MG63 (cell line): ENCODE results near the gene MAD1L1. TPM values are rescaled to one million over a fixed set of nuclear protein-coding genes. Genes with fewer than 3 reads are reported as not detected.

Source experiments
- DNase-seq: peaks from one replicate; pipeline ENCODE4 v3.0.0-alpha.2; 2020
- H3K27me3 ChIP-seq: fragments of 250-450 bp; sonication (Bioruptor Pico); 2 replicates; pipeline ENCODE4 v1.5.1; 2020; ENCODE audit warnings: mild to moderate bottlenecking, moderate library complexity
- H3K36me3 ChIP-seq: fragments of 250-450 bp; sonication (Bioruptor Pico); 2 replicates; pipeline ENCODE4 v1.5.1; 2020; ENCODE audit warnings: mild to moderate bottlenecking, moderate library complexity
- H3K4me3 ChIP-seq: fragments of 250-450 bp; sonication (Bioruptor Pico); 2 replicates; pipeline ENCODE4 v1.5.1; 2020; ENCODE audit warnings: mild to moderate bottlenecking, moderate library complexity
- H3K9me3 ChIP-seq: fragments of 250-450 bp; sonication (Bioruptor Pico); 2 replicates; pipeline ENCODE4 v1.5.1; 2020; ENCODE audit warnings: mild to moderate bottlenecking, moderate library complexity
- total RNA-seq: library from RNA; depleted of rRNA; stranded (reverse); fragments of >200 nt; shearing (Covaris generic); gene quantifications from 2 replicates; pipeline ENCODE4 v1.2.3, GENCODE V29; 2014; ENCODE audit warnings: low replicate concordance

Gene MAD1L1
- total RNA-seq, 1 experiment from 2014 or later: 65.1 TPM

- Histone ChIP-seq H3K9me3 (no peaks in the 10 kb centered on the region), H3K27me3 (no peaks in the 10 kb centered on the region), H3K4me3 (no peak overlapping the region), H3K36me3 (no peaks in the 10 kb centered on the region; the same call in 1 of the 2 replicates)
- no peak for DNase-seq
Measured at GRCh38 chr7:2249744-2250323, 17.1 kb upstream of the MAD1L1 start.

- H3K4me3 ChIP-seq: no peak overlapping the region
- peak; percentile 85 for DNase-seq
Measured at GRCh38 chr7:2248984-2249694, 16.4 kb upstream of the MAD1L1 start.

GRCh38 chr7:2247141-2247995, 14.6 kb upstream of the MAD1L1 start:
- no peak overlapping the region for H3K4me3 ChIP-seq
- no peak for DNase-seq

More at GRCh38 chr7:2248984-2249694, 16.4 kb upstream of the MAD1L1 start:
- H3K27me3 ChIP-seq: no peaks in the 10 kb centered on the region
- no peaks in the 10 kb centered on the region; the same call in 1 of the 2 replicates for H3K36me3 ChIP-seq
- no peaks in the 10 kb centered on the region for H3K9me3 ChIP-seq

GRCh38 chr7:2245883-2246675, 13.3 kb upstream of the MAD1L1 start:
- no peak for DNase-seq
- Histone ChIP-seq H3K36me3 (no peaks in the 10 kb centered on the region; the same call in none of the 2 replicates), H3K9me3 (no peaks in the 10 kb centered on the region), H3K27me3 (no peaks in the 10 kb centered on the region), H3K4me3 (no peak overlapping the region)

More at GRCh38 chr7:2247141-2247995, 14.6 kb upstream of the MAD1L1 start:
- H3K36me3 ChIP-seq: no peaks in the 10 kb centered on the region; the same call in 1 of the 2 replicates
- H3K9me3 ChIP-seq: no peaks in the 10 kb centered on the region
- H3K27me3 ChIP-seq: no peaks in the 10 kb centered on the region

GRCh38 chr7:2244404-2244995, 11.8 kb upstream of the MAD1L1 start:
- no peak for DNase-seq
- H3K36me3 ChIP-seq: peaks cover 14% of the 10 kb centered on the region
- H3K27me3 ChIP-seq: no peaks in the 10 kb centered on the region
- no peak overlapping the region for H3K4me3 ChIP-seq
- H3K9me3 ChIP-seq: no peaks in the 10 kb centered on the region

- no peak for DNase-seq
- no peaks in the 10 kb centered on the region for H3K9me3 ChIP-seq
- H3K4me3 ChIP-seq: peak overlapping the region; percentile 68
Measured at GRCh38 chr7:2243458-2243857, 10.7 kb upstream of the MAD1L1 start.

GRCh38 chr7:2242541-2243429, 10.0 kb upstream of the MAD1L1 start:
- no peaks in the 10 kb centered on the region for H3K27me3 ChIP-seq
- no peaks in the 10 kb centered on the region for H3K9me3 ChIP-seq
- peak overlapping the region; percentile 68 for H3K4me3 ChIP-seq
- peaks cover 27% of the 10 kb centered on the region for H3K36me3 ChIP-seq
- peak; percentile 30 for DNase-seq

More at GRCh38 chr7:2243458-2243857, 10.7 kb upstream of the MAD1L1 start:
- H3K27me3 ChIP-seq: no peaks in the 10 kb centered on the region
- peaks cover 20% of the 10 kb centered on the region for H3K36me3 ChIP-seq

- H3K36me3 ChIP-seq: peaks cover 34% of the 10 kb centered on the region
- peak within 1 kb of the TSS; percentile 68 for H3K4me3 ChIP-seq
- DNase-seq: peak; percentile 83
- H3K27me3 ChIP-seq: no peaks in the 10 kb centered on the region
- no peaks in the 10 kb centered on the region for H3K9me3 ChIP-seq
Measured at GRCh38 chr7:2241580-2242540, 9.1 kb upstream of the MAD1L1 start, which contains the start of the genes MRM2 and NUDT1. MRM2 (minus strand) TSS chr7:2242205; CDS start chr7:2242169, 36 bp downstream. NUDT1 (plus strand) TSS chr7:2242226; CDS start chr7:2244575, 2,349 bp downstream.

- peaks cover 59% of the 10 kb centered on the region for H3K36me3 ChIP-seq
- H3K4me3 ChIP-seq: no peak overlapping the region
- no peak for DNase-seq
- H3K9me3 ChIP-seq: no peaks in the 10 kb centered on the region
- H3K27me3 ChIP-seq: no peaks in the 10 kb centered on the region
Measured at GRCh38 chr7:2239242-2239641, 6.5 kb upstream of the MAD1L1 start.

- H3K36me3 ChIP-seq: peaks cover 62% of the 10 kb centered on the region
- no peak overlapping the region for H3K4me3 ChIP-seq
Measured at GRCh38 chr7:2237109-2237602, 4.4 kb upstream of the MAD1L1 start.

GRCh38 chr7:2233926-2234325, 1.2 kb upstream of the MAD1L1 start:
- no peak for DNase-seq
- no peak overlapping the region for H3K4me3 ChIP-seq
- no peaks in the 10 kb centered on the region for H3K27me3 ChIP-seq
- no peaks in the 10 kb centered on the region for H3K9me3 ChIP-seq
- H3K36me3 ChIP-seq: peaks cover 50% of the 10 kb centered on the region

More at GRCh38 chr7:2237109-2237602, 4.4 kb upstream of the MAD1L1 start:
- Histone ChIP-seq H3K9me3 (no peaks in the 10 kb centered on the region), H3K27me3 (no peaks in the 10 kb centered on the region)
- DNase-seq: no peak

GRCh38 chr7:2231992-2232765, 566 bp downstream of the MAD1L1 start:
- peak overlapping the region; percentile 90 for H3K4me3 ChIP-seq
- peaks cover 40% of the 10 kb centered on the region for H3K36me3 ChIP-seq
- no peaks in the 10 kb centered on the region for H3K27me3 ChIP-seq
- no peaks in the 10 kb centered on the region for H3K9me3 ChIP-seq
- no peak for DNase-seq

- H3K4me3 ChIP-seq: no peak overlapping the region; the same call in 1 of the 2 replicates
- peaks cover 31% of the 10 kb centered on the region for H3K36me3 ChIP-seq
- no peak for DNase-seq
- no peaks in the 10 kb centered on the region for H3K27me3 ChIP-seq
- no peaks in the 10 kb centered on the region for H3K9me3 ChIP-seq
Measured at GRCh38 chr7:2230882-2231281, 1.9 kb downstream of the MAD1L1 start.
